Keratinocyte (primary cell): ENCODE measurements around the gene KRT4. TPM values are rescaled to one million over a fixed set of nuclear protein-coding genes. Genes with fewer than 3 reads are reported as not detected.

Experiments
- DNase-seq: peaks from one replicate; pipeline ENCODE4 v3.0.0-alpha.2; 2011; ENCODE audit warnings: low read depth, missing footprints, low spot score
- FAIRE-seq: peaks from 2 replicates; lab custom pipeline; 2011; peaks lifted over from hg19 to GRCh38; lab: Jason Lieb, UNC
- H2AFZ ChIP-seq: 2 replicates; pipeline ENCODE4 v1.6.0; 2012; ENCODE audit warnings: low read length, control low read depth, inconsistent platforms; ENCODE audit not compliant: control insufficient read depth
- H3K27ac ChIP-seq: 2 replicates; pipeline ENCODE4 v1.5.1; 2011; ENCODE audit warnings: low read length; ENCODE audit not compliant: control insufficient read depth, insufficient read depth
- H3K27me3 ChIP-seq: 3 replicates; pipeline ENCODE4 v1.6.0; 2011; ENCODE audit warnings: low read length; ENCODE audit not compliant: control insufficient read depth, insufficient read depth; ENCODE audit errors: extremely low read depth
- H3K36me3 ChIP-seq, 2 experiments: 2 replicates in 1 of 2; 3 replicates in 1 of 2; pipeline ENCODE4 v1.5.1; 2011; ENCODE audit warnings: low read length in 2 of 2, mild to moderate bottlenecking in 1 of 2; ENCODE audit not compliant: control insufficient read depth in 2 of 2, insufficient read depth in 2 of 2; ENCODE audit errors: extremely low read depth in 1 of 2
- H3K4me1 ChIP-seq: 3 replicates; pipeline ENCODE4 v1.5.1; 2011; ENCODE audit warnings: low read length; ENCODE audit not compliant: control insufficient read depth, insufficient read depth; ENCODE audit errors: extremely low read depth
- H3K4me2 ChIP-seq: 3 replicates; pipeline ENCODE4 v1.6.0; 2011; ENCODE audit warnings: low read depth, low read length; ENCODE audit not compliant: control insufficient read depth, insufficient read depth; ENCODE audit errors: extremely low read depth
- H3K4me3 ChIP-seq, 3 experiments: fragments of 200-600 bp in 1 of 3; sonication (generic) in 1 of 3; 2 replicates in 2 of 3; 3 replicates in 1 of 3; pipeline ENCODE4 v1.5.1; 2011 to 2016; ENCODE audit warnings: low read length in 3 of 3, mild to moderate bottlenecking in 3 of 3, control low read depth in 2 of 3, inconsistent platforms in 1 of 3, low read depth in 1 of 3, mixed read lengths in 1 of 3, mixed run types in 1 of 3, moderate library complexity in 1 of 3; ENCODE audit not compliant: control insufficient read depth in 2 of 3, insufficient read depth in 2 of 3; ENCODE audit errors: extremely low read depth in 1 of 3
- H3K79me2 ChIP-seq: 2 replicates; pipeline ENCODE4 v1.6.0; 2012; ENCODE audit warnings: low read length; ENCODE audit not compliant: control insufficient read depth, insufficient read depth
- H3K9ac ChIP-seq: 3 replicates; pipeline ENCODE4 v1.6.0; 2011; ENCODE audit warnings: low read length; ENCODE audit not compliant: control insufficient read depth, insufficient read depth; ENCODE audit errors: extremely low read depth
- H3K9me1 ChIP-seq: 3 replicates; pipeline ENCODE4 v1.6.0; 2011; ENCODE audit warnings: low read length; ENCODE audit not compliant: control insufficient read depth, insufficient read depth; ENCODE audit errors: extremely low read depth
- H3K9me3 ChIP-seq: 2 replicates; pipeline ENCODE4 v1.5.1; 2012; ENCODE audit warnings: low read depth, low read length; ENCODE audit not compliant: control insufficient read depth
- H4K20me1 ChIP-seq: 3 replicates; pipeline ENCODE4 v1.6.0; 2011; ENCODE audit warnings: low read length; ENCODE audit not compliant: control insufficient read depth, insufficient read depth; ENCODE audit errors: extremely low read depth
- EZH2 ChIP-seq: IDR thresholded peaks from one replicate; pipeline ENCODE4 v1.6.1; 2012; ENCODE audit warnings: inconsistent platforms, mild to moderate bottlenecking, low read length, moderate library complexity
- dilution Hi-C: fragments of 300-500 bp; cut with MboI; formaldehyde crosslinking; loops from one replicate; pipeline ENCODE4 v1.7.0; 2020; ENCODE audit warnings: low sequenced_read_pairs; ENCODE audit not compliant: extremely low pct_ligation_motif_present
- polyA plus RNA-seq, 5 experiments: library from polyadenylated mRNA; depleted of rRNA in 3 of 5; stranded (reverse) in 3 of 5; stranded (forward) in 1 of 5; unstranded in 1 of 5; fragments of >200 nt; gene quantifications; 1 replicate in 1 of 5; 2 replicates in 3 of 5; 3 replicates in 1 of 5; pipeline versions ENCODE4 v1.2.1 to v1.2.3, GENCODE V29; 2011 to 2012; ENCODE audit warnings: missing spikeins in 2 of 5, low read depth in 1 of 5, low replicate concordance in 1 of 5
- TF ChIP-seq, protein P1 (sequence below), 3 experiments: IDR thresholded peaks in 1 of 3; conservative IDR thresholded peaks in 1 of 3; optimal IDR thresholded peaks in 1 of 3; 2 replicates in 2 of 3; 3 replicates in 1 of 3; pipeline versions ENCODE3 to v1.5.1; 2011; ENCODE audit warnings: low read length in 3 of 3, mild to moderate bottlenecking in 3 of 3, moderate library complexity in 2 of 3, control low read depth in 1 of 3, inconsistent platforms in 1 of 3; ENCODE audit not compliant: insufficient read depth in 2 of 3; ENCODE audit errors: extremely low read depth in 1 of 3

The KRT4 gene
- polyA plus RNA-seq, 1 donor (not counting 4 experiments of a cell fraction or from before 2014, with no cell fraction given), result 2.0 TPM

DNA sequence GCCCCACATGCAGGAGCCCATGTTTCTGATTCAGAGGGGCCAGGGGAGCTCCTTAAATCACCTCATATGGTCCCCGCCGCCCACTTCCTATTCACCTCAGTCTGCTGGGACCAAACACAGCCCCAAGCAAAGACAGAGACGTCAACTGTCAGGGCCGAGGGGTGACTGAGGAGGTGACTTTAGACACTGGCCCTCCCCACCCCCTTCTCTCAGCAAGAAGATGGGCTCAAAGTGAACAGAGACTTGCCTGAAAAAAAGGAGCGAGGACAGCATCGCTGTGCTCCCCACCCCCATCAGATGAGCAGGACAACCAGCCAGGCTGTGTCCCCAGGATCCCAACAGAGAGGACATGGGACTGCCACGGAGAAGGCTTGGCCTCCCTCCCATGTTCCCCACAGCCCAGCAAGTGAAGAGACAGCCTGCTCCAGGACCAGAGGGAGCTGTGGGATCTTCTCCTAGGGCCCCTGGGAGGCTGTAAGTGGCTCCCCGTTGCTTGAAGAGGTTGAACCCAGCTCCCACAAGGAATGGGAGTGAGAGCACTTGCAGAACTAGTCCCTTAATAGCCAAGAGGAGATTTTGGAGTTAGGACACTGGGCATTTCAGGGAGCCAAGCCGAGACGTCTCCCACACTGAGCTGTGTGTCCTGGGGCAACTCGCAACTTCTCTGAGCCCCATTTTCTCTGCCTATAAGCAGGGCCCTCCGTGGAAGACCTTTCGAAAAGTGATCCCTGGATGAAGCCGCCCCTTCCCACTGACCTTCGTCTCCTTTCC is 21.5 kb upstream of the KRT4 start:
- Histone ChIP-seq H2AFZ (no peak overlapping the region), H3K9ac (no peak overlapping the region), H3K9me1 (no peaks in the 10 kb centered on the region), H3K9me3 (no peaks in the 10 kb centered on the region), H3K4me2 (no peak overlapping the region), H3K4me3 (no peak overlapping the region), H4K20me1 (no peaks in the 10 kb centered on the region), H3K4me1 (peaks cover 17% of the 10 kb centered on the region), H3K79me2 (no peaks in the 10 kb centered on the region), H3K36me3 (no peaks in the 10 kb centered on the region), H3K27me3 (peaks cover 10% of the 10 kb centered on the region), H3K27ac (no peak overlapping the region)
- dilution Hi-C loops, result no loop called here
- DNase-seq (no peak), FAIRE-seq (no peak)
- TF ChIP-seq EZH2, result no peak
- TF ChIP-seq, protein P1, sequence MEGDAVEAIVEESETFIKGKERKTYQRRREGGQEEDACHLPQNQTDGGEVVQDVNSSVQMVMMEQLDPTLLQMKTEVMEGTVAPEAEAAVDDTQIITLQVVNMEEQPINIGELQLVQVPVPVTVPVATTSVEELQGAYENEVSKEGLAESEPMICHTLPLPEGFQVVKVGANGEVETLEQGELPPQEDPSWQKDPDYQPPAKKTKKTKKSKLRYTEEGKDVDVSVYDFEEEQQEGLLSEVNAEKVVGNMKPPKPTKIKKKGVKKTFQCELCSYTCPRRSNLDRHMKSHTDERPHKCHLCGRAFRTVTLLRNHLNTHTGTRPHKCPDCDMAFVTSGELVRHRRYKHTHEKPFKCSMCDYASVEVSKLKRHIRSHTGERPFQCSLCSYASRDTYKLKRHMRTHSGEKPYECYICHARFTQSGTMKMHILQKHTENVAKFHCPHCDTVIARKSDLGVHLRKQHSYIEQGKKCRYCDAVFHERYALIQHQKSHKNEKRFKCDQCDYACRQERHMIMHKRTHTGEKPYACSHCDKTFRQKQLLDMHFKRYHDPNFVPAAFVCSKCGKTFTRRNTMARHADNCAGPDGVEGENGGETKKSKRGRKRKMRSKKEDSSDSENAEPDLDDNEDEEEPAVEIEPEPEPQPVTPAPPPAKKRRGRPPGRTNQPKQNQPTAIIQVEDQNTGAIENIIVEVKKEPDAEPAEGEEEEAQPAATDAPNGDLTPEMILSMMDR (optimal IDR thresholded peaks at IDR 0.05 in 1 of 3, IDR thresholded peaks at IDR 0.05 in 1 of 3, conservative IDR thresholded peaks at IDR 0.05 in 1 of 3; ENCODE audit: extremely low read depth in 1 of 3, insufficient read depth in 2 of 3, low read length in 3 of 3), result no peak

DNA sequence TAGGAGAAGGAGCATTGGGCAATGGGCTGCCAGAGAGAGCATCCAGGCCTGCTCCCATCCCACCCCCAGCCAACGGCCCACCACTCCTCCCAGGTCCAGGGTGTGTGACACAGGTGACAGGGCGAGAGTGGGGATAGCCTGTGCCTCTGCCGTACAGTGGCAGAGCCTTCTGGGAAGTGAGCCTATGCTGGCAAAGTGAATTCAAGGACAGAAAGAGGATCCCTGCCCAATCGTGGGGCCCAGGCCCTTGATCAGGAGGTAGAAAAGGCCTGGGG is 20.7 kb upstream of the KRT4 start:
- dilution Hi-C loops, result no loop called here
- peaks cover 8% of the 10 kb centered on the region for H3K27me3 ChIP-seq
- DNase-seq (no peak), FAIRE-seq (no peak)
- H3K27ac ChIP-seq, result no peak overlapping the region
- no peaks in the 10 kb centered on the region for H3K9me3 ChIP-seq
- H4K20me1 ChIP-seq, result no peaks in the 10 kb centered on the region
- H3K36me3 ChIP-seq, result no peaks in the 10 kb centered on the region
- no peaks in the 10 kb centered on the region for H3K79me2 ChIP-seq
- H3K4me1 ChIP-seq, result peaks cover 17% of the 10 kb centered on the region
- H3K4me3 ChIP-seq, result no peak overlapping the region
- no peak overlapping the region for H3K4me2 ChIP-seq
- no peak overlapping the region for H3K9ac ChIP-seq
- H3K9me1 ChIP-seq, result no peaks in the 10 kb centered on the region
- H2AFZ ChIP-seq, result no peak overlapping the region
- TF ChIP-seq, protein P1 (optimal IDR thresholded peaks at IDR 0.05 in 1 of 3, IDR thresholded peaks at IDR 0.05 in 1 of 3, conservative IDR thresholded peaks at IDR 0.05 in 1 of 3; ENCODE audit: extremely low read depth in 1 of 3, insufficient read depth in 2 of 3, low read length in 3 of 3), result no peak
- TF ChIP-seq EZH2, result no peak
